ENCODE measurements around the gene PDPN. TPM values are rescaled to one million over a fixed set of nuclear protein-coding genes. Genes with fewer than 3 reads are reported as not detected.

The PDPN gene
- total RNA-seq, 3 donors from 2014 or later: 18.1 to 38.8 (median 29.2) TPM

- peak overlapping the region in 1 of 2 donors; percentile 23 for H3K27ac ChIP-seq
- DNase-seq (ENCODE audit: low spot score in 2 of 2): peak in 1 of 2 donors; percentile 64
- no peaks in the 10 kb centered on the region for H3K27me3 ChIP-seq
- TF ChIP-seq POLR2AphosphoS5 (IDR thresholded peaks at IDR 0.05) (no peak), CTCF (IDR thresholded peaks at IDR 0.05) (no peak), POLR2A (IDR thresholded peaks at IDR 0.05) (no peak)
- H3K36me3 ChIP-seq: no peaks in the 10 kb centered on the region
- intact Hi-C loops (cut with DNase I; ENCODE audit: low total_unique reads): no loop called here
- H3K4me3 ChIP-seq: no peak overlapping the region
- no peaks in the 10 kb centered on the region for H3K4me1 ChIP-seq
- no peaks in the 10 kb centered on the region for H3K9me3 ChIP-seq
Measured at GRCh38 chr1:13540866-13541265, 42.8 kb upstream of the PDPN start.

- TF ChIP-seq POLR2AphosphoS5 (IDR thresholded peaks at IDR 0.05): no peak
- no peak for TF ChIP-seq POLR2A (IDR thresholded peaks at IDR 0.05)
- no peak for TF ChIP-seq CTCF (IDR thresholded peaks at IDR 0.05)
- no peaks in the 10 kb centered on the region for H3K27me3 ChIP-seq
- H3K36me3 ChIP-seq: no peaks in the 10 kb centered on the region
- H3K4me3 ChIP-seq: no peak overlapping the region
- intact Hi-C loops (cut with DNase I; ENCODE audit: low total_unique reads): no loop called here
- H3K27ac ChIP-seq: no peak overlapping the region
- no peaks in the 10 kb centered on the region for H3K9me3 ChIP-seq
- no peaks in the 10 kb centered on the region for H3K4me1 ChIP-seq
- DNase-seq (ENCODE audit: low spot score in 2 of 2): no peak
Measured at GRCh38 chr1:13541435-13542215, 42.0 kb upstream of the PDPN start.

- DNase-seq (ENCODE audit: low spot score in 2 of 2): peak; percentile 54 to 55
- H3K27me3 ChIP-seq: no peaks in the 10 kb centered on the region
- H3K4me3 ChIP-seq: no peak overlapping the region
- no peaks in the 10 kb centered on the region for H3K9me3 ChIP-seq
- TF ChIP-seq POLR2AphosphoS5 (IDR thresholded peaks at IDR 0.05) (peak in 1 of 3 donors; percentile 42), CTCF (IDR thresholded peaks at IDR 0.05) (peak in 2 of 3 donors; percentile 34 to 61), POLR2A (IDR thresholded peaks at IDR 0.05) (no peak)
- H3K36me3 ChIP-seq: no peaks in the 10 kb centered on the region
- H3K4me1 ChIP-seq: no peaks in the 10 kb centered on the region
- intact Hi-C loops (cut with DNase I; ENCODE audit: low total_unique reads): no loop called here
- H3K27ac ChIP-seq: peak overlapping the region in 1 of 2 donors; percentile 76
Measured at GRCh38 chr1:13543451-13544220, 40.0 kb upstream of the PDPN start.

GRCh38 chr1:13544221-13544556 lies 39.4 kb upstream of the PDPN start:
- Histone ChIP-seq H3K4me1 (no peaks in the 10 kb centered on the region), H3K27me3 (no peaks in the 10 kb centered on the region), H3K4me3 (no peak overlapping the region), H3K27ac (peak overlapping the region in 1 of 2 donors; percentile 43), H3K9me3 (no peaks in the 10 kb centered on the region), H3K36me3 (no peaks in the 10 kb centered on the region)
- intact Hi-C loops (cut with DNase I; ENCODE audit: low total_unique reads): no loop called here
- TF ChIP-seq POLR2A (IDR thresholded peaks at IDR 0.05) (no peak), CTCF (IDR thresholded peaks at IDR 0.05) (peak in 1 of 3 donors; percentile 3)
- no peak for DNase-seq (ENCODE audit: low spot score in 2 of 2)

GRCh38 chr1:13546791-13547190 lies 36.8 kb upstream of the PDPN start:
- Histone ChIP-seq H3K4me3 (no peak overlapping the region), H3K27ac (no peak overlapping the region), H3K4me1 (no peaks in the 10 kb centered on the region), H3K27me3 (no peaks in the 10 kb centered on the region), H3K9me3 (no peaks in the 10 kb centered on the region), H3K36me3 (no peaks in the 10 kb centered on the region)
- no peak for DNase-seq (ENCODE audit: low spot score in 2 of 2)
- no peak for TF ChIP-seq POLR2A (IDR thresholded peaks at IDR 0.05)
- no peak for TF ChIP-seq POLR2AphosphoS5 (IDR thresholded peaks at IDR 0.05)
- no peak for TF ChIP-seq CTCF (IDR thresholded peaks at IDR 0.05)
- intact Hi-C loops (cut with DNase I; ENCODE audit: low total_unique reads): no loop called here

Data from breast epithelium (tissue), 4 donors.